ENCODE measurements around the gene FADS3. TPM values are rescaled to one million over a fixed set of nuclear protein-coding genes. Genes with fewer than 3 reads are reported as not detected.

The FADS3 gene
- total RNA-seq, 1 donor from 2014 or later = 255 TPM

DNA sequence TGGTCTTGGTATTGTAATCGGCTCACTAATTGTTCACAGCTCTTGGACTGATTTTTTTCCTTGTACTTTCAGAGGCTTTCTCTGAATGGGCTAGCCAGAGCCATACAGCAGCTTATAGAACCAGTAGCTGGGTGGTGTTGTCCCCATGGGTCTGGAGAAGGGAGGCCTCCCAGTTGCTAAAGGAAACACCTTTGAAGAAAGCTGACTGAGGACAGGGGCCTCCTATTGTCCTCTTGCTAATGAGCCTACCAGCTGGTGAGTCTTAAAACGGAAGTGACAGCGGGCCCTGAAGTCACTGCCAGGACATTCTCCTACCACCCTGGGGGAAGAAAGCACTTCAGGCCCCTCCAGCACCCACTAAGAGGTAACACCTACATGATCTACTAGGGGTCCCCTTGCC lies 9.9 kb downstream of the FADS3 start:
- TF ChIP-seq, protein P1, sequence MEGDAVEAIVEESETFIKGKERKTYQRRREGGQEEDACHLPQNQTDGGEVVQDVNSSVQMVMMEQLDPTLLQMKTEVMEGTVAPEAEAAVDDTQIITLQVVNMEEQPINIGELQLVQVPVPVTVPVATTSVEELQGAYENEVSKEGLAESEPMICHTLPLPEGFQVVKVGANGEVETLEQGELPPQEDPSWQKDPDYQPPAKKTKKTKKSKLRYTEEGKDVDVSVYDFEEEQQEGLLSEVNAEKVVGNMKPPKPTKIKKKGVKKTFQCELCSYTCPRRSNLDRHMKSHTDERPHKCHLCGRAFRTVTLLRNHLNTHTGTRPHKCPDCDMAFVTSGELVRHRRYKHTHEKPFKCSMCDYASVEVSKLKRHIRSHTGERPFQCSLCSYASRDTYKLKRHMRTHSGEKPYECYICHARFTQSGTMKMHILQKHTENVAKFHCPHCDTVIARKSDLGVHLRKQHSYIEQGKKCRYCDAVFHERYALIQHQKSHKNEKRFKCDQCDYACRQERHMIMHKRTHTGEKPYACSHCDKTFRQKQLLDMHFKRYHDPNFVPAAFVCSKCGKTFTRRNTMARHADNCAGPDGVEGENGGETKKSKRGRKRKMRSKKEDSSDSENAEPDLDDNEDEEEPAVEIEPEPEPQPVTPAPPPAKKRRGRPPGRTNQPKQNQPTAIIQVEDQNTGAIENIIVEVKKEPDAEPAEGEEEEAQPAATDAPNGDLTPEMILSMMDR (IDR thresholded peaks at IDR 0.05) = no peak
- H3K27me3 Mint-ChIP-seq (ENCODE audit: low read depth) = no peaks in the 10 kb centered on the region
- H3K36me3 Mint-ChIP-seq (ENCODE audit: low read depth) = peaks cover 19% of the 10 kb centered on the region
- DNase-seq (ENCODE audit: low spot score) = no peak
- H3K27ac Mint-ChIP-seq (ENCODE audit: unreplicated experiment) = peak overlapping the region; percentile 75
- peaks cover 62% of the 10 kb centered on the region for H3K4me1 Mint-ChIP-seq (ENCODE audit: low read depth)
- H3K4me3 Mint-ChIP-seq (ENCODE audit: unreplicated experiment) = no peak overlapping the region
- no peaks in the 10 kb centered on the region for H3K9me3 Mint-ChIP-seq (ENCODE audit: low read depth)

GRCh38 chr11:61880454-61880853 lies 10.9 kb downstream of the FADS3 start:
- Mint-ChIP-seq H3K36me3 (ENCODE audit: low read depth) (peaks cover 22% of the 10 kb centered on the region), H3K4me3 (ENCODE audit: unreplicated experiment) (no peak overlapping the region), H3K27ac (ENCODE audit: unreplicated experiment) (peak overlapping the region; percentile 59), H3K9me3 (ENCODE audit: low read depth) (no peaks in the 10 kb centered on the region), H3K27me3 (ENCODE audit: low read depth) (no peaks in the 10 kb centered on the region), H3K4me1 (ENCODE audit: low read depth) (peaks cover 54% of the 10 kb centered on the region)
- DNase-seq (ENCODE audit: low spot score) = no peak
- TF ChIP-seq, protein P1 (IDR thresholded peaks at IDR 0.05) = no peak

DNA sequence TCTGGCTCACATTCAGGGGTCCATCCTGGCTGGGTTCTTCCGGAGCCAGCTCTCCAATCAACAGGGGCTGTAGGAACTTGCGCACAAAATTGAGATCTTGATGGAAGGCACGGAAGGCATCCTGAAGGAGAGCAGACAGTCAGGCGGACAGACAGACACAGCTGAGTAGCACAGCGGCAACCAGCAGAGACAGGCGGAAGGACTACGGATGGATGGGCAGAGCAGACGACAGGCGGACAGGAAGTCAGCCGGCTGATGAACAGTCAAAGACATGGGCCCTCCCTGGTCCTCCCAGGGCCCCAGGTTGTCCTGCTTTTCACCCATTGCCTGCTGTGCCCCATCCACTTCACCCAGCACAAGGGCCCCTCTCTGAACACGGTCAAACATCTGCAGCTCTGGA lies 11.3 kb downstream of the FADS3 start:
- Mint-ChIP-seq H3K36me3 (ENCODE audit: low read depth) (peaks cover 22% of the 10 kb centered on the region), H3K27me3 (ENCODE audit: low read depth) (no peaks in the 10 kb centered on the region), H3K27ac (ENCODE audit: unreplicated experiment) (peak overlapping the region; percentile 59), H3K4me1 (ENCODE audit: low read depth) (peaks cover 51% of the 10 kb centered on the region), H3K4me3 (ENCODE audit: unreplicated experiment) (no peak overlapping the region), H3K9me3 (ENCODE audit: low read depth) (no peaks in the 10 kb centered on the region)
- TF ChIP-seq, protein P1 (IDR thresholded peaks at IDR 0.05) = no peak
- no peak for DNase-seq (ENCODE audit: low spot score)

DNA sequence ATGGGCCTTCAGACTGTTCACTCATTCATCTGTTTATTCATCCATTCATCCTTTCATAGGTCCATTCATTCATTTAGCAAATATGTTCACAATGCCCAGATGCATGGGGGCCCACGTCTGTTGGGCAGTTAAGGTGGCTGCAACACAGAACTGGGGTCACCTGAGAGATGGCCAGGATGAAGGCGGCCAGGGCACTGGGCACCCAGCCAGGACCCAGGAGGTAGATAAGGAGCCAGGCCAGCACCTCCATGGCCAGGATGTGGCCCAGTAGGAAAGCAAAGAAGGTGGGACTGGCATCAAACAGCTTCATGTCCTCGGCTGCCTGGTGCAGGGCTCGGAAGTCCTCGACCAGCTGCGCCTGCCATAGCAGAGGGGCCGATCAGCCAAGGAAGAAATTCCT lies 12.2 kb downstream of the FADS3 start:
- no peak for DNase-seq (ENCODE audit: low spot score)
- Mint-ChIP-seq H3K4me3 (ENCODE audit: unreplicated experiment) (no peak overlapping the region), H3K27me3 (ENCODE audit: low read depth) (no peaks in the 10 kb centered on the region), H3K9me3 (ENCODE audit: low read depth) (no peaks in the 10 kb centered on the region), H3K4me1 (ENCODE audit: low read depth) (peaks cover 56% of the 10 kb centered on the region), H3K27ac (ENCODE audit: unreplicated experiment) (no peak overlapping the region), H3K36me3 (ENCODE audit: low read depth) (peaks cover 20% of the 10 kb centered on the region)
- TF ChIP-seq, protein P1 (IDR thresholded peaks at IDR 0.05) = no peak

DNA sequence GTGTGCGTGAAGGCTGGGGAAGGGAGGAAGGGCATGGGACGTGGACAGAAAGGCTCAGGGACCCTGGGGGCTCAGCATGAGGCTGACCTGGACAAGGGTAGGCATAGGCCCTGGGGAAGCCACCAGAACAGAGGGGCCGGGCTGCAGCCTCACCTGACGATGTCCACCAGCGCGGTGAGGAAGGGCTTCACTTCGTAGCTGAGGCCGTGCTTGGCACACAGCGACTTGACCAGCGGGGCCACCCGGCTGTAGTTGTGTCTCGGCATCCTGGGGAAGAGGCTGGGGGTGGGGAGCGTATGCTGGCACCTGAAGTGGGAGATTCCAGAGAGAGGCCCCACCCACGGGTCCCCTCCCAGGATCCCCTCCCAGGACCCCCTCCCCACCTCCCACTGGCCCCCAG lies 15.6 kb downstream of the FADS3 start:
- Mint-ChIP-seq H3K4me1 (ENCODE audit: low read depth) (peaks cover 40% of the 10 kb centered on the region), H3K27me3 (ENCODE audit: low read depth) (no peaks in the 10 kb centered on the region), H3K4me3 (ENCODE audit: unreplicated experiment) (no peak overlapping the region), H3K36me3 (ENCODE audit: low read depth) (peaks cover 14% of the 10 kb centered on the region), H3K9me3 (ENCODE audit: low read depth) (no peaks in the 10 kb centered on the region), H3K27ac (ENCODE audit: unreplicated experiment) (no peak overlapping the region)
- no peak for DNase-seq (ENCODE audit: low spot score)
- TF ChIP-seq, protein P1 (IDR thresholded peaks at IDR 0.05) = no peak

Data from chondrocyte (in vitro differentiated cells).